Central memory CD4-positive, alpha-beta T cell (primary cell): ENCODE measurements around the gene FOXQ1.

Source experiments
- DNase-seq: peaks from one replicate; pipeline ENCODE4 v3.0.0; 2022
- total RNA-seq, 3 experiments: gene quantifications; one replicate each; lab custom pipeline; 2026; lab: John Stamatoyannopoulos, UW

Gene FOXQ1, protein sequence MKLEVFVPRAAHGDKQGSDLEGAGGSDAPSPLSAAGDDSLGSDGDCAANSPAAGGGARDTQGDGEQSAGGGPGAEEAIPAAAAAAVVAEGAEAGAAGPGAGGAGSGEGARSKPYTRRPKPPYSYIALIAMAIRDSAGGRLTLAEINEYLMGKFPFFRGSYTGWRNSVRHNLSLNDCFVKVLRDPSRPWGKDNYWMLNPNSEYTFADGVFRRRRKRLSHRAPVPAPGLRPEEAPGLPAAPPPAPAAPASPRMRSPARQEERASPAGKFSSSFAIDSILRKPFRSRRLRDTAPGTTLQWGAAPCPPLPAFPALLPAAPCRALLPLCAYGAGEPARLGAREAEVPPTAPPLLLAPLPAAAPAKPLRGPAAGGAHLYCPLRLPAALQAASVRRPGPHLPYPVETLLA
- total RNA-seq = 0 reads per million in 3 experiments

DNA sequence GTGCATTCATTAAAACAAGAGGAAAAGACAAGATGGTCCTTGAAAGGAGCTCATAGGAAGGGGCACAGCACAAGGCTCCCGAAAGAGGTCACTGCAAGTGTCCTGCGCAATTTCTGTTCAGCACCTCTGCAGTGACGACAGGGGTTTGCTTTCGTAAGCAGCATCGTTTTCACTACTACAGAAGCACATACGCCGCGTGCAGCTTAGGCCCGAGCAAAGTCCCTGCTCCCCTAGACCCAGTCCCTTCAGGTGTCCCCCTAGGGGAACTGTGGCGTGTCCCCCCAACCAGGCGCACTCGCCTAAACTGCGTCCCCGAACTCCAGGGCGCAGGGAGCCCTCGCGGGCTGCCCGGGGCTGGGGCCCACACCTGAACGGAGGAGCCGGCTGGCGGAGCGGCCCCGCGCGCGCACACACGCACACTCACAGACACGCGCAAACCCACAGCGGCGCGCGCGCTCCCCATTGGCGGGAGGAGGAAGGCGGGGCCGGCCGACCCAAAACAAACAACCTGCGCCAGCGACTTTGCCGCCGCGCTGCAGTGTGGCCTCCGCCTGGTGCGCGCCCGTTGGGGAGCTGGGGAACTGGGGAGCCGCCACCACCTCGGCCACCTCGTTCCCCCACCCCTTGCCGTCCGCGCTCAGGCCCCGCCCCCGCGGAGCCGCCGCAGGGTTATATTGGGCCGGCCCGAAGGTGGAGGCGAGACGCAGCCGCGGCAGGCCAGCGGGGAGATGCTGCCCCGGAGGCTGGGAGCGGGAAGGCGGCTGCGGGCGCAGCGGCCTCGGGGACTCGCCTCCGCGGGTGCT, at the start of gene FOXQ1:
Gene FOXQ1 (plus strand): TSS at position 699 of the 803 bp plus-strand sequence. CDS start 607 bp downstream, outside the sequence.
- no peak for DNase-seq

DNA sequence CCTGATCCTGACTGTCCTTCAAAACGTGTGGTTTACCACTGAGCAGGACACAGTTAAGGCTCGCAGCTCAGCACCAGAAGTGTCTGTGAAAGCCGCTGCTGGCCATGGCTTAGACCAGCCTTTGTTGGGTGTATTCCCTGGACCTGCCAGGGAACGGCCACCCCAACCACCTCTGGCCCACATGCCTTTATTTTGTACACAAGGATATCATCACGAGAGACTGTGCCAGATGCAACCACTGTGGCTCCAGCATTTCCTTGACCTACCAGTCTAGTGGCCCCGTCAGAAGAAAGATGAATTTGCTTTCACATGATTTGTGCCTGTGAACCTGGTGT, 49.2 kb upstream of the FOXQ1 start:
- DNase-seq = no peak

DNA sequence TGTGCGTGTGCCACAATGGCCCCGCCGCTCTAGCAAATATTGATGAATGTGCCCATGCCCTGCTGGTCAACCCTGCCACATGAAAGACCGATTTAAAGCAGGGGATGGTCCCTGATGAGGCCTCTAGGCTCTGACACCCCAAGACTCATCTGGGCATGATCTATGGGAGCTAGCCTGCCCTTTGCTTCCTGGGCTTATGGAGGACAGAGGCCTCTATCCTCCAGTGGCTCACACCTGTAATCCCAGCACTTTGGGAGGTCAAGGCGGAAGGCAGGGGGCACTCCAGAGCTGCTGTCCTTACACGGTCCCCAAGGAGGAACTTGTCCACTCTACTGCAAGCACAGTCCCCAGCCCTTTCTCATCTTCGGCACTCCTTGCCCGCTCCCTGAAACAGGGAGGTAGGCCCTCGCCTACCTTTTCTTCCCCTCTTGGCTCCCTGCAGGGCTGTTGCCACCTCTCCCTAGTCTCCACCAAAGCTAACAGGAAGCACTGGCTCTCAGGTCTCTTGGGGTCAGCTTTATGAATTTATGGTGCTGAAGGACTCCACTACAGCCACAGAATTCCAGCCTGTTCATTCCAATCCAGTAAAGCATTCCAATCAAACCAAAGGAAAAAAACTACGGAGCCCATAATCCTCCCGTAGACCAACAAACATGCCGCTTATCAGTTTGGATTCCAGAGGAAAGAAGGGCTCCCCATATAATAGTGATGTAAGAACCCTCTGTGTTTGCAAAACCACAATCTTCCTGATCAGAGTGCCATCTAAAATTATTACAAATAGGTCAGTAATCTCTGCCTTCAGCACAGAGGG, 48.7 kb upstream of the FOXQ1 start:
- DNase-seq = no peak

DNA sequence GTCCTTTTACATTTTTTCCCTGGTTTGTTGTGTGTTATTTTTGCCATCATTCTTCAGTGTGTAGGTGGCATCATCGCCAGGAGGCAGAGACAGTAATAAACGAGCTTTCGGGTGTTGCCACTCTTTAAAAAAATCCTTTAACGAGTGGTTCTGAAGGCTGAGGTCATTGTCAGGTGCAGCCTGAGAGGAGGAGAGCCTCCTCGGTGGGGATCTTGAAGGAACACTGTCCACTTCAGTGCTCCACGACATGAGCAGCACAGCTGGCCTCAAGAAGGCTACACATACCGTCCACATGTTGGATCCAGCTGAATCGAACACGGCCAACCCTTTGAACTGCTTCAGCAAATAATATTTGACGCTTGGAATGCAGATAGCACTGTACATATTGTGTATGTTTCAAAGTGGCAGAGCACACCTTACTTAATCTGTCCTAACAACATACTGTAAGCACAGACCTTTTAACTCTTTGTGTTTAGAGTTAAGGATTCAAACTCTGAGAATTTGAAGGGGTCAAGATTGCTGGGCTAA, 48.0 kb upstream of the FOXQ1 start:
- DNase-seq = no peak

DNA sequence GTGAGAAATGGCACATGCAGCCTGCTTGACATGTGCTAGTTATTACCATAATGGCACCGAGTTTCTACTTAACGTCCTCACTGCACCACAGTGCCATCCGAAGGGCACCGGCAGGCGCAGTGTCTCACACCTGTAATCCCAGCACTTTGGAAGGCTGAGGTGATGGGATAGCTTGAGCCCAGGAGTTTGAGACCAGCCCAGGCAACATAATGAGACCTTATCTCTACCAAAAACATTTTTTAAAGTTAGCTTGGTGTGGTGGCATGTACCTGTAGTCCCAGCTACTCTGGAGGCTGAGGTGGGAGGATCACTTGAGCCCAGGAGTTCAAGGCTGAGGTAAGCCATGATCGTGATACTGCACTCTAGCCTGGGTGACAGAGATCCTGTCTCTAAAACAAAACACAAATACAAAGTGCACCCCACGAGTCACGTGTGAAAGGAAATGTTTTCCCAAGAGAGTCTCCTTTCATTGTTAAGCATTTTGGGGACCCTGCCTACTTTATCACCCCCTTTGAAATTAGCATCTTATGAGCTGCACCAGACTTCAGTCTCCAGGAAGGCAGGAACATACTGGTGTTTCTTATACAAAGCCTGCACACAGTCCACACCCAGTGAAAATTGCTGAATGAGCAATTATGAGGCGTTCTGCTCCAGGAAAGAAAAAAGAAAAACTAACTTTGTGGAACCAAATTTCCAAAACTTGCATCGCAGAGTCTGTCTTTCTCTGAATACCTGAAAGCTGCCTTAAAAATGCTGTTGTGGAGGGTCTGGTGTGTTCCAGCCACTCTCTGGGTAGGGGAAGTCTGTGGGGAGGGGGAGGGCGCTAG, 47.1 kb upstream of the FOXQ1 start:
- no peak for DNase-seq

DNA sequence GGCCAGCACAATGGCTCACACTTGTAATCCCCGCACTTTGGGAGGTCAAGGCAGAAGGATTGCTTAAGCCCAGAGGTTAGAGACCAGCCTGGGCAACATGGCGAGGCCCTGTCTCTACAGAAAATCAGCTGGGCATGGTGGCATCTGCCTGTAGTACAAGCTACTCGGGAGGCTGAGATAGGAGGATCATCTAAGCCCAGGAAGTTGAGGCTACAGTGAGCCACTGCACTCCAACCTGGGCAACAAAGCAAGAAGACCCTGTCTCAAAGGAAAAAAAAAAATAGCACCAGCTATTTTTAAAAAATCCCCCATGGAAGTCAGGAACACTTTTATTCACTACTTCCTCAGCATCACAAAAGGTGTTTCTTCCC, 45.2 kb upstream of the FOXQ1 start:
- no peak for DNase-seq

DNA sequence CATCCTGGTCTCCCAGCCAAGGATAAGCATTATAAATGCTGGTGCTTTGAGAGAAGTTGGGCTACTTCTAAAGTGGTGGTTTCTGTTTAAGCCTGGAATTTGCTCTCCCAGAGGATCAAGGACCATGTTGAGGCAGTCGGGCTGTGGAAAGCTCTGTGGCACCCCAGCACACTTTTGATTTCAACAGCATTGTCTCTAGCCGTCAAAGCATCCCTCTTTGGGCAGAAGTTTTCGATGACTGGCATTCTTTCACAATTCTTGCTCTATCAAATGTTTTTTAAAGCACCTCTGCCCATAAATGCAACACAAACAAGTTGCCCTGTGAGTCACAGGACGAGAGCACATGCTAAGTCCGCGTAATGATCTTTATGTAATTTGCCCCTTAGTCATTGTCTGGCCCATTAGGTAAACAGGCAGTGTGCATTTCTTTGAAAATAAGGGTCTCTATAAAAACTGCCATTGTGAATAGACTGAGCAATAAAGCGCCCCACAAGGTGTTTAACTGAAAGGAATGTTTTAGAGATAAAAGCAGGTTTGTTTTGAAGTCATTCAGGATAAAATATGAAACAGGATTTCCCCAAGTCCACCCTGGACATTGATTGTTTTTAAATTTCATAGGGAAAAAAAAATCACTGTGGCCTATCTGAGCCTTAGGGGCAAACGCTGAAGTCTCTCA, 44.7 kb upstream of the FOXQ1 start:
- DNase-seq = no peak

DNA sequence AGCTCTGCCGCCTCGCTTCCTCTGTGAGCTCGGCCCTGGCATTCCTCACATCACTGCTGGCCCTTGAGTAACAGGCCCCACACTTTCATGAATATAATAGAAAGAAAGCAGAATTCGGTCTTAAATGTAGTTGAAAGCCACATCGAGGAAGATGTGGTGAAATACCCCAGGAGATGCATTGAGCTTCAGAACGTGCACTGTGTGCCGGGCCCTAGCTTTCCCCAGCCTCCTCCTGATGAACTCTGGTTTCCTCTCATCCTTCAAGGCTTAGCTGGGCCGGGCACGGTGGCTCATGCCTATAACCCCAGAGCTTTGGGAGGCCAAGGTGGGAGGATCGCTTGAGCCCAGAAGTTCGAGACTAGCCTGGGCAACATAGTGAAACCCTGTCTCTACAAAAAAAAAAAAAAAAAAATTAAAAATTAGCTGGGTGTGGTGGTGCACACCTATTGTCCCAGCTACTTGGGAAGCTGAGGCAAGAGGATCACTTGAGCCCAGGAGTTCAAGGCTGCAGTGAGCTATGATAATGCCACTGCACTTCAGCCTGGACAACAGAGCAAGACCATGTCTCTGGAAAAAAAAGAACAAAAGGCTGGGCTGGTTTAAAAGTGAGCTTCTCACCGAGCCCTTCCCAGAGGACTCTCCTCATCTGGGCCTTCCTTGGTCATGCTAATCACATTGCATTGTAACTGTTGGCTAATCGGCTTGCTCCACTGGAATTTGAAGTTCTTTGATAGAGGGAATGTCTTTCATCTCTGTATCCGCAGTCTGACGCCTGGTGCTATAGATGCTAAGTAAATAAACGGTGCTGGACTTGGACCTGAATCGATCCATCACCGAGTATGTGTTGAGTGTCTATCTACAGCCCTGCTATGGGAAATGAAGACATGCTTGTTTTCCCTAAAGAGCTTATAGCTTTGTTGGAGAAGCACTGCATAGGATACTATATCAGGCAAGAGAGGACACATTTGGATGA, 43.8 kb upstream of the FOXQ1 start:
- no peak for DNase-seq

DNA sequence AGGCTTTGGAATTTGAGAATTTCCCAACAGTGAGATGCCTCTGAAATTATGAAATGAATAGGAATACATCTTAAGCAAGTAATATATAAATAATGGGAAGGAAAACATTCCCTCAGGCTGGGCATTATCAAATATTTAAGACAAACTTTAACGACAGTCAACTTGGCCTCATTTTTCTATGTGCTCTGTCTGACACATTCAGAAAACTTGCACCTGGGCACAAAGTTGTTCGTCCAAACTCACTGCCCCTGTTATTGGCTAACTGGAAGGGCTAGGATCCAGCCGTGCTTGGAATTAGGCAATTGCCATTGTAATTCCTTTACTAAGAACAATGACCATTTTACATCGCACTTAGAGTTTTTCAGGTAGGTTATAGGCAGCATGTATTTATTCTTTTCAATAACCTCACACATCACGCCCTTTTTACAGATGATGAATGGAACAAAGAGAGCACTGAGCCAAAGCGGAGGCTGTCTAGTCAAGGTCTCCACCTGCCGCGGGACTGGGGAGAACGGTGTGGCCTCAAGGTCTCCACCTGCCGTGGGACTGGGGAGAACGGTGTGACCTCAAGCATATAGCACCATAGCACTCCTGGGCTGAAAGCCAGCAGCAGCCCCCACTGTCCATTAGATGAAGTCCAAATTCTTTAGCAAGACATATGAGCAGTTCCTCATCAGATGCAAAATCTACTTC, 40.7 kb upstream of the FOXQ1 start:
- DNase-seq = no peak

DNA sequence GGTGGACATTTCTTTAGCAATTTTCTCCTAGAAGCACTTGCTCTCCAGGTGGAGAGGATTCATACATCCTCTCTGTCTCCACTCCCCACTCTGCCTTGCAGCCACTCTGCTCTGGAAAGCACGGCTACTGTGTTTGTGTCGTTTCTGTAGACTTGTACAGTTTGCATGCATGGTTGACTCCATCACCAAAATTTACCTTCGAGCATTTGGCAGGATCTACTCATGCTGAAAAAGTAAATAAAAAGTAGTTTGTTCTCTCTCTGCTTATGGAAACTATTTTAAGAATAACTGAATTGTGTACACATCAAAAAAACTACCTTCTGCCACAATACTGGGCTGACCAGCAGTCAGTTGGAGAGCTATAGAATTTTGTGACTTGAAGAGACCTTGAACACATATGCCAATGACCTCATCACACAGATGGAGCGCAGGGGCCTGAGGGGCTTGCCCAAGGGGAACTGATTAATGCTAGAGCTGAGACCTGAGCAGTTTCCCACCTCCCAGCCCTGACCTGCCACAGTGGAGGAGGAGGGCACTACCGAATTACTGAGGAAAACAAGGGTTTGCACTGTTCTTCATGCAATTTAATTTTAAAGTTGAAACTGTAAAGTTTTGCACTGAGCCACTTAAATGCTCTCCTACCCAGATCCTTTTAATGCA, 33.7 kb upstream of the FOXQ1 start:
- no peak for DNase-seq

DNA sequence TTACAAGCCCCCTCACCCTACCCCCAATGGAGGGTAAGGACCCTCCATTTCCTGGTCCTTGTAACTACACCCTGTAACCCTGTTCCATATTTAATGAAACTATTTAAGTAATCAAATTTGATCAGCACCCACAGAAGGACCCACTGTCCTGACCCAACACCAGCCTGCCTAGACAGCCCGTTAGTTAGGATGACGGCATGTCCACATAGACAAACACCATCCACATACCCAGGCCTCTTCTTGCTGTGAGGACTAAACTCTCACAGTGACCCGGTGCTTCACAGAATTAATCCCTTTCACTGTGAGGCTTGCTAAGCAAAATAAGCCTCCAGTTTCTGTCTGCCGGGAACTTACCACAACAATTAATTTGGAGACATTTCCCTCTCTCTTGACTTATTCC, 32.8 kb upstream of the FOXQ1 start:
- DNase-seq = no peak

DNA sequence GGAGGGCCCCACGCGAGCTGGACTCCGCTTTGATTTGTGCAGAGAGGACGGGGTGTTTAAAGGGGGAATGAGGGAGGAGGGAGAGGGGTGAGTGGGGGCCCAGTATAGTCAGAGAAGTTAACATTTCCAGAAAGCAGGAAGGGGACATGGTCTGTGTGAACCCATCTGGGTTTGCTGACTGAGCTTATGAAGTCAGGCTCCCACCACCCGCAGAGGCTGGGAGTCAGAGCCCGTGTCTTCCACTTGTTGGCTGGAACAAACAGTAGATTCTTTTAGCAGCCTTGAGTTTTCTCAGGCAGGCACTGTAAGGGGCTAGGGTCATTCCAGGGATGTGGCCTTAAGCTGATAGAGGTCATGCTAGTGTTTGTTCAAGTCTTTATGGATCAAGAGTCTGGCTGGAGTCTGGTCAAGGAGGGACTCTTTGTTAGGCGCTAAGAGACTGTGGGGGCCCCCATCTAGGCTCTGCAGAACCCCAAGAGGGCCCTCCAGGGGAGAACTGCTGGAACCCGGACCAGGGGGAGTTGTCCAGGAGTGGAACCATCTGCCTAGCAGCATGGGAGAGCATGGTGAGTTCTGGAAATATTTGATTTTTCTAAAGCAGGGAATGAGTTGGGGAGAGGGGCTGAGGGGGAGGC, 31.1 kb upstream of the FOXQ1 start:
- no peak for DNase-seq

DNA sequence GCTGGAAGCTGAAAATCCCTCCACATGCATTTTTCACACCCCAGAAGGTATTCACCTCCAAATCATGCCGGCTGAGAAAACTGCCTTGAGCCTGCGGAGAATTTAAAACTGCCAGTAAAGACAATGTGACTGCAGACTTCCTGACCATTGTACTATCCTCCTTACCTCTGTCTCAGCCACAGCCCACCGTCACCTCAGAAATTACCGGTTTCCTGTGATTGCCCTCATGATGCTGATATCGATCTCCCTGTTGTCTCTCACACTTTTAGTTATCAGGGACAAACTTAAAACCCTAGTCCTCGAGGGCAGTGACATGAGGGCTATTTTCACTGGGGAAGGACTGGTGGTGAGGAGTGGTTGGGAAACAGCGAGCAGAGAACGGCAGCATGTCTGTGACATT, 30.2 kb upstream of the FOXQ1 start:
- no peak for DNase-seq

DNA sequence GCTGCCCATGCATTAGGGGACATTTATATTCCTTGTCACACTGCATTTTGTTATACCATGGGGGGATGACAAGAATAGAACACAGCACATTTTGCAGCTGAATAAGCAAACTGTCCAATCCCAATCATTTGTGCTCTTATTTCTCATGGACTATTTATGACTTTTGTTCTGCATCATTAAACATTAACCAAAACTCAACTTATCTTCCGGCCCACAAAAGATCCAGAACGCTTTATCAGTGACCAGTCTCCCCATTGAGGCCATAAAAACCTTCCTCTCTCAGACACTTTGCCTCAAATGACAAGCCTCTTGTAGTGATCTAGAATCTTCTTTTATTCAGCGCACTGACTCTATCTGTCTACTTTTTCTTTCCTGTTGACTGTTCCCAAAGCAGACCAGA, 28.4 kb upstream of the FOXQ1 start:
- no peak for DNase-seq

DNA sequence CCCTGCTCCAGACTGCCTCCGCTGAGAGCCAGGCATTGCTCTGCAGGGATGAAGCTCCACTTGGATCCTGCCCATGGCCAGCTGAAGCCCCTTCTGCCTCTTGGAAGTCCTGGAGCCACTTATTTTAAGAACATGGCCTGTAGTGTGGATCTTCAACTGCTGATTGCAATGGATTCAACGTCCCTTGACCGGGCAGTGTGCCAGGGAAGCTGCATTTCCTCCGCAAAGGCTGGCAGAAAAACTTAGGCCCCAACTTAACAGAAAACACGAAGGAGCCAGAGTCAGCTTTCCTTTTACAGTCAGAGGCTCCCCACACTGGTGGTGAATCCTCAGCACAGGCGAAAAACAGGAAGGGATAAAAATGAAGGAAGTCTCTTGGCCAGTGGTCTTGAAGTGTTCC, 26.3 kb upstream of the FOXQ1 start:
- no peak for DNase-seq

DNA sequence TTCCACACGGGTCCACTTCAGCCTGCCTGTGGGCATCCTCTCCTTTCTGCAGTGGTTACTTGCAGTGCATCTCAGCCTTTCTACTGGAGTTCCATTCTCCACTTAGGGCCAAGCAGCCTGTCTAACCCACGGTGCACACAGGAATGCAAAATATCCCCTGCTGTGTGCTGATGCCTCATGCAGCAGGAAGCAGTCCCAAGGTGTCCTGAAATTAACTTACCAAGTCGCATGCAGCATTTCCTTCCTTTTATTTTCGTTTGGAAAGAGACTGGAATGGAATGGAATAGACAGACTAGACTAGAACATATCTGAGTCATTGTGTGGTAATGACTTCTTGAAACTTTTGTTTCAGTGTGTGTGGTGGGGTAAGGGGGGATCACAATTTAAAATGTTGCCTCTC, 25.9 kb upstream of the FOXQ1 start:
- DNase-seq = no peak

DNA sequence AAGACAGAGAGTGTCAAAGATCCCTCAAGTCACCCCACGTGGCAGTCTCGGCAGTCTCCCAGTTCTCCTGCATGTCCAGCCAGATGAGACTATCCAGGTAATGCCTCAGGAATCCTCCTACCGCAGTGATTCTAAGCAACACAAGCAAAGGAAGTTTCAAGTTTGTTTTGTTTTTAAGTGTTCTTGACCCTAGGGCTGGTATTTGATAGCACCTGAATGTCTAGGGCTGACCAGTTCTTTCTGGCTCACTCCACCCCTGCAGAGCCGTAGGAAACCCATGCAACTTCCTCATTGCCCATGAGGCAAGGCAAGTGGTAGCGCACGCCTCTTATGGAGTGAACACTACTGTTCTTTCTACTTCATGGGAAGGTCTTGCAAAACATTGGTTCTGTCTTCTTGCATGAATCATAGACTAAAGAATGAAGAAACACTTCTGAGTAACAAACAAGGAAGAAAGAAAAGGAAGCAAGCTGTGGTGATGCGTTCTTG, 24.8 kb upstream of the FOXQ1 start:
- no peak for DNase-seq

DNA sequence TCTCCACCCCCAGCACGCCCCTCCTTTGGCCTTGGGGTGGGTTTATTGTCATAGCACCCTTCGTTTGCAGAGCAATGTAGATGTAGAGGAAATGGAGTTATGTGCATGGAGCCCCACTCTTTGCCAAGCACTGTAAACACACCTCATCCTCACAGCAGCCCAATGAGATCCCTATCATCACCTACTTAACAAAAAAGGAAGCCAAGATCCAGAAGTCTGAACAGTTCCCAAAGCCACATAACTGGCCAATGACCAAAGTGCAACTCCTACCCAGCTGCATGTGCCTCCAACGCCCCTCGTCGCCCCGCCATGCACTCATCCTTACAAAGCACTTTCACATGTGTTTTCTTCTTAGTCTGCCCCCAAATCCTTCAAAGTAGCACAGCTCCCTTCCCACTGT, 21.8 kb upstream of the FOXQ1 start:
- no peak for DNase-seq

DNA sequence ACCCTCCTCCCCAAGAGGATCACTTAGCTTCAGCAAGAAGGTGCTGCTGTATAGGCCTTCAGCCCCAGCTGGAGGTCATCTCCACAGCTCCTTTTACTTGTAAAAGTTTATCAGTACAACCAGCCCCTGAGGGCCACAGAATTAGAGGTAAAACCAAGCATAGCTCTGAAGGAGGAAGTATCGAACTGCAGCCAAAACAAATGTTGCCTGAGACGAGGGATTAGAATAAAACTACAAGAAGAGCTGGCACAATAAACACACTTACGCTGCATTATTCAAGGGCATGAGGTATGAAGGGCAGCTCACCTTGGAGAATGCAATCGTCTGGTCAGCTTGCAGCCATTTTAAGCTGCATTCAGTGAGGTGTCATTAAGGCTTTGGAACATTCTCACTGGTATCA, 21.1 kb upstream of the FOXQ1 start:
- no peak for DNase-seq
